Activated T-cell treated with anti-CD3 and anti-CD28 coated beads for 24 hours (primary cell): ENCODE data around the gene HS6ST1.

ENCODE experiments used
- DNase-seq: peaks from one replicate; pipeline ENCODE4 v3.0.0-alpha.2; 2020; ENCODE audit warnings: low read depth

The HS6ST1 gene

DNA sequence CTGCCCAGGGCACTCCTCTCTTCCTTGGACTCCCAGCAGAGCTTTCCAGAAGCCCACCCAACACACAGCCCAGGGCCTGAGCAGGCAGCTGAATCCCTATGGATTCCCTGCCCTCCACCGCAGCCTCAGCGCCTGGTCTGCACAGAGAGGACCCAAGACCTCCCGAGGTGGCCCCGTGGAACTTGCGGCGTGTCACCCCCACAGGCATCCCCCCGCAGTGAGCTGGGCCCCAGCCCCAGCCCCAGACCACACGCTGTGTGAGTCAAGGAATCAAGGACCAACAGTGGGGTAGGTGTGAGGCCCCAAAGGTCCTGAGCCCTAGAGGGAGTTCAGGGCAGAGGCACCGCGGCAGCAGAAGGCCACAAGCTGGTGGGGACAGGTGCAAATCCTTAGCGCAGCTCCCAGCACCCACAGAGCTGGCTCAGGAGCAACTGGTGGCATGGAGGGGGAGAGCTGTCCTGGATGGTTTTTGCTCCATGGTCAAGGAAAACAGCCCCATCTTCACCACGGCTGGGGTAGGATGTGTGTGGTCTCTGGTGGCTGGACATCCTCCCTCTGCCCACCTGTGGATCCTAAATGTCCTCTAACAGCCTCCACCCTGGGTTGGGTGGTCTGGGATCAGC is 8.5 kb downstream of the HS6ST1 start:
- no peak for DNase-seq

DNA sequence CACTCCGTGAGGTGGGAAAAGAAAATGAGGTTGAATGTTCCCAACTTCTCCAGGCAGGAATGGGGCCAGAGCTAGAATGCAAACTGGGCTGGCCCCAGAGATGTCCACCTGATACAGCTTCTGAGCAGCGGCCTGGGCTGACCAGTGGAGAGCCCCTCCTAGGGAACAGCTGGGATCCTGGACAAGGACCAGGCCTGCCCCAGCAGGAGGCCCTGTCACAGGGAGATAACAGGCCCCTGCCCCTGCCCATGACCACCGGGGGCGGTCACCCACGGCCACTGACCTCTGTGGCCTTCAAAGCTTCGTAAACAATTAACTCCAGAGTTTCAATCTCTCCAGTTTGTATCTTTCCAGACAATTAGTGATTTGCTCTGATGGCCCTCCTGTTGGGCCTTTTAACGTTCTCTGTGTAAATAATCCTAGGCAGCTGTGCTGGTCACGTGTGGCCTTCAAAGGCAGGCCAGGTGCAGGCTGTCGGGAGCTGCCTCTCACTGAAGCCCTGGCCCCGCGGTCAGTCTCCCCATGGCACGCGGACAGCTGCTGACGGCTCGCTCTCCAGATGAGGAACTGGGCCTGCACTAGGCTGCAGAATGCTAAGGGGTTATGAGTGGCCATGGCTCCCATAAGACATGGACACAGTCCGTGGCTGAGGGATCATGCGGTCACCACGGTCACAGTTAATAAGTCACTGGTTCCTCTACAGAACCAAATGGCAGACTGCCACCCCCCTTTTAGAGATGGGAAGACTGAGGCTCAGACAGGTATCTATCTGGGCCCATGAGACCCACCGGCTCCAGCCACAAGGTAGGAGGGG is 9.2 kb downstream of the HS6ST1 start:
- DNase-seq, result no peak

DNA sequence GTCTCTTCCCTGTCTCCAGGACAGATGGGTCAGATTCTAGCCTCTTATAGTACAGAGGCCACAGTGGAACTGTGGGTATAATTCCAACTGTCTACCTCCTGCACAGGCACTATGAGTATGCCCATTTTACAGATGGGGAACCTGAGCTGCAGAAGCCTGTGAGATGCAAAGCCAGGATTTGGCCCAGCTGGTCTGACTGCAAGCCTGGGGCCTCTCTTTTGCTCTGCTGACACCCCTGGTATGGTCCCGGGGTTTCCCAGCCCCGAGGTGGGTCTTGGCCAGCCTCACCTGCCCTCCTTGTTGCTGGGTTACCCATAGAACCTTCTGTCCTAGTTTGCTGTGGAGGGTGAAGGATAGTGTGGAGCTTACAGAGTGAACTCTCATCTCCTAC is 9.8 kb downstream of the HS6ST1 start:
- no peak for DNase-seq

DNA sequence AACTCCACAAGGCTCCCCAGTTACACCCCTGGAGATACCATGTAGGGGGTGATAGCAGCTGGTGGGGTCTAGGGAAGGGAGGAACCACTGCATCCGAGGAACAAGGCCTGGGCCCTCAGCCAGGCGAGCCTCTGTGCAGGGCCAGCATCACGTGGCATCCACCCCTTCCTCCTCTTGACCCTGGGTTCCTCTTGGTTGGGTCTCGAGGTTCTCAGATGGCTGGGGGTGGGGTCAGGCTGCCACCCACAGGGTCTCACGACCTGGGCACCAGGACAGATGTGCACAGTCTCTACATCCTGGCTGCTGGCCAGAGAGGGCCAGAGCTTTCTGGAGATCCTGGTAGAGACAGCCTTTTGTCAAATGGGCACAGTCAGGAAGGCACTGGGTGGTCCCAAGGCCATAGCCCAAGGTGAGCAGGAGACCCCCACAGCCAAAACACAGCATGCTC is 10.4 kb downstream of the HS6ST1 start:
- DNase-seq, result no peak

DNA sequence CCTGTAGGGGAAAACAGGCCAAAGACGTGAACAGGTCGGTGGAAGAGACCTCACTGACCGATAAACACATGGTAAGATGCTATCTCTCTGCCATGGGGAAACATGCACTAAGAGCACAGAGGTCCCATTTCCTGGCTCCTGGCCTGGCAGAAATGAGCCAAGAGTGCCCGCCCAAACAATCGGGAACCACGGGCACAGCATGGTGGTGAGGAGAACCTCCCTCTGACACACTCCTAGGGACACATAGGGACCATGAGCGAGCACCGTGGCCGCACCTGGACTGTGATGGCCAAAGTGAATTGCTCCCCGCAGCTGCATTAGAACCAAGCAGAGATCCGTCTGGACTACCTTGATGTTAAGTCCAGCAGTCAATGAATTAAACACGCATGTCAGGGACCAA is 11.1 kb downstream of the HS6ST1 start:
- DNase-seq, result no peak

DNA sequence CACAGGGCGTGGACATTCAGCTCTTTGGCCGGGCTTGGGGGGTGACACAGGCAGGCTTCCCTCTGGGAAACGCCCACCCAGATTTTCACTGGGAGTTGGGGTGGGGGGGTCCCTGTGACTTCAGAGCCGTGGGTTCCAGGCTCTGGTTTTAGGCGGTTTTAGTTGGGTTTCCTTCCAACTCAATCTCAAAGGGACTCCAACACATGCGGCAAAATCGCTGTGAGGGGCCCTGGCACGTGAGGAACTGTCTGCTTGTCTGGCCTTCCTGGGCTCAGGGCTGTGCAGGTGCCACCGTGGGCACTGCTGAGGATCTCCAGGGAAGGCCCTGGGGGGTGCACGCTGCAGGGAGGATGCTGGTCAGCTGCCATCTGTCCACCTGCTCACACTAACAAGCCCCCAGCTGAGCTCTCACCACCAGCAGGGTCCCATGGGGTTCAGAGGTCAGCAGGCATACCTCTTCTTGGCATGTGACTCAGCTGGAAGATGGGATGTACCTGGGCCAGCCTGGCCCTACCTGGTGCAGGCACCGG is 11.7 kb downstream of the HS6ST1 start:
- DNase-seq, result no peak

DNA sequence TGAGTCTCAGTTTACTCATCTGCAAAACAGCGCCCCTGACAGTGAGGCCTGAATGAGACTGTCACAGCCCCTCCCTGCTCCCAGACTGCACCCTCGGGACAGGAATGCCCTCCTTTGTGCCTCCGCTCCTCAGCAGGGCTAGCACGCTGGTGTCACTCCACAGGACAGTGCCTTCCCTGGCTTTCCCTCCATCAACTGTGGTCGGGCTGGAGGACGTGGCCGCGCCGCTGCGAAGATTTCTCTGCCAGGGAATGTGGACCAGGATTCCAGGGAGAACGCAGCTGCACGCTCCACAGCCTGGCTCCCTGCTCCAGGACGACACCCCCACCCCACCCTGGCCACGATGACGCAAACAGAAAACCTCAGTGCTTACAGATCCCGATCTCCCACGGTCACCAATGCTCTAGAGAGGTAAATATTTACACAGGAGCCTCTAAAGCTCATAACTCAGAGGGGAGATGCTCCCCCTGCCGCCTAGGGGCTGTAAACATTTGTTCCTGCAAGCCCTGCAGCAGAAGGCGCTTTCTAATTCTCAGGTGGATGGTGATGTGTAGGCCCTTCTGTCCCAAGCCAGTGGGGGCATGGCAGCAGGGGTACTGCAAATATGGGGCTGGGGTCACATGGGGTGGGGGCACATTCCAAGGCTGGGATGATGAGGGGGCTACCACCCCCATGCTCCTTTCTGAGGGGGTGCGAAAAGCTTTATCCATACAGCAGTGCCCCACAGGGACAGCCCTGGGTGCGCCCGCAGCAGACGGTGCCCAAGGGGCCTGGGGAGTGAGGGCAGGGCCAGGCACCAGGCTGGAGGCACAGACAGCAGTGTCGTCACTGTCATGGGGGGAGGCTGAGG is 12.4 kb downstream of the HS6ST1 start:
- no peak for DNase-seq

DNA sequence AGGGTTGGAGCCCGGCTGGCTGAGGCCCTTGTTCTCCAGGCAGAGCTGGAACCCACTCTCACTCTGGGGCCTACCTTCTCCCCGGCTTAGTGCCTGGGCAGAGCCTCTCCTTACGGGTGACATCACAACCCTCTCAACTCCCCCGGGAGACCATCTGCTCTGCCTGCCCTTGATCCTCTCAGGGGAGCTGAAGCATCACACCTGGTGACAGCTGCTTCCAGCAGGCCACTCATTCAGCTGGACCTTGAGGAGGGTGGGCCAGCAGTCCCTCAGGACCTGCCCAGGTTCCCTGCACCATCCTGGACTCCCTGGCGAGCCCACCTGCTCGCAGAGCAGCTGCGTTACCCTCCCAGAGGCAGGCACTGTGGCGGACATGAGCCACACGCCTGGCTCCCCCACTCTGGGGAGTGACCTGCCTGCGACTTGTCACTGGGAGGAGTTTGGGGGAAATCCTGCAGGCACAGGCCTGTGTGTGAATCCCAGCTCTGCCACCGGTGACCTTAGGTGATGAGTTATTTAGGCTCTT is 13.1 kb downstream of the HS6ST1 start:
- no peak for DNase-seq

DNA sequence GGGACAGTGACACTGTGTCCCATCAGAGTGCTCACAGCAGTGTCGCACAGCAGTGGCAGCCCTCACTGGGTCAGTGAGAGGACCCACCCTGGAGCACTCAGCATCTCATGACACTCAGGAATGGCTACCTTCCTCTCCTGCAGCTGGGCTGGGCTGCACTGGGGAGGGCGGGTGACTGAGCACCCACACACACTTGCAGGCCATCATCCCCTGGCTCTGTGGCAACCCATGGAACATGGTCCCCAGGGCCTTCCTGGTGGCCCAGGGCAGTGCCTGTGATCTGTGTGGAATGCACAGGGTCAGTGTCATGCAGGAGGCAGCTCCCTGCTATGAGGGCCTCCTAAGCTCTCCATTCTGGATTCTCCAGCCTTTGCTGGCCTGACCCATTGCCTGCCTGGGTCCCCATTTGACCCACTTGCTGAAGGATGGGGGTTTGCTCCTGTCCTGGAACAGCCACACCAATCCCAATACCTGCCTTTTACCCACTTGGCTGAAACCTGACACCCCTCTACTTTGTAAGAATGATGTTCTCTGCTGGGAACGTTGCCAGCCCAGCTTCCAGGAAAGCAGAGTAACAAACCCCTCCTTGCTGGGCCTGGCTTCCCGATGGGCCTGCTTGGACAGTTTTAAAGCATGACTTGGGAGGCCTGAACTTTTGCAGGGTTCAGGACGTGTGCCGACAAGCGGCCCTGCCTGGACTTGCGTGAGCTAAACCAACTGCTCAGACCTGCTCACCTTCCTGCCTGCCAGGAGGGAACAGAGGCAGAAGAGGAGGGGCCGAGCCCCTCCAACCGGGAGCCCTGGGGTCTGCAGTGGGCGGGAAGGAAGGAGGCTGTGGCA is 13.7 kb downstream of the HS6ST1 start:
- DNase-seq, result no peak

DNA sequence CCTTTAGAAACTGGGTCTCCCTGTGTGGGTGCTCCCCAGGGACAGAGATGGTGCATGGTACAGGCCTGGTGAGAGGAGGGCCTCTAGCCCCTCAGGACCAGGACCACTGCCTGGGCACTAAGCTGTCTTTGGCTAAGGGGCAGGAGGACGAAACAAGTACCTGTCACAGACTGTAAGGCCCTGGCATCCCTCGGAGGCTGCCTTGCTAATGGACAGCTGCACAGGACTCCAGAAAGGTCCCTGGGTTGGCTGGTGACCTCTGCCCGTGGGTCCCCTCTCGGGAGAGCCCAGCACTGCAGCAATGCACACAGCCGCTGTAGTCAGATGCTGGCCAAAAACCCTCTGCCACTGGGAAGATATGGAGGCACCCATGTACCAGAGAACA is 14.3 kb downstream of the HS6ST1 start:
- DNase-seq, result no peak

DNA sequence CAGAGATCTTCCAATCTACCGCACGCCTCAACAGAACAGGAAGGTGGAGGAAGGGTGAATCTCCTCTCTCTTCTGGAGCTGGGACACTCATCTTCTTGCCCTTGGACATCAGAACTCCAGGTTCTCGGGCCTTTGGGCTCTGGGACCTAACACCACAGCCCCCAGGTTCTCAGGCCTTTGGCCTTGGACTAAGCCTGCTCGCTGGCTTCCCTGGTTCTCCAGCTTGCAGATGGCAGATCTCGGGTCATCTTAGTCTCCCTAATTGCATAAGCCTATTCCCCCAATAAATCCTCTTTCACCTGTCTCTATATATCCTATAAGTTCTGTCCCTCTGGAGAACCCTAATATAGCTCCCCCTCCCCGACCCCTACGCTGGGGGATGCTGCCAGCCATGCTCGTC is 14.8 kb downstream of the HS6ST1 start:
- no peak for DNase-seq

DNA sequence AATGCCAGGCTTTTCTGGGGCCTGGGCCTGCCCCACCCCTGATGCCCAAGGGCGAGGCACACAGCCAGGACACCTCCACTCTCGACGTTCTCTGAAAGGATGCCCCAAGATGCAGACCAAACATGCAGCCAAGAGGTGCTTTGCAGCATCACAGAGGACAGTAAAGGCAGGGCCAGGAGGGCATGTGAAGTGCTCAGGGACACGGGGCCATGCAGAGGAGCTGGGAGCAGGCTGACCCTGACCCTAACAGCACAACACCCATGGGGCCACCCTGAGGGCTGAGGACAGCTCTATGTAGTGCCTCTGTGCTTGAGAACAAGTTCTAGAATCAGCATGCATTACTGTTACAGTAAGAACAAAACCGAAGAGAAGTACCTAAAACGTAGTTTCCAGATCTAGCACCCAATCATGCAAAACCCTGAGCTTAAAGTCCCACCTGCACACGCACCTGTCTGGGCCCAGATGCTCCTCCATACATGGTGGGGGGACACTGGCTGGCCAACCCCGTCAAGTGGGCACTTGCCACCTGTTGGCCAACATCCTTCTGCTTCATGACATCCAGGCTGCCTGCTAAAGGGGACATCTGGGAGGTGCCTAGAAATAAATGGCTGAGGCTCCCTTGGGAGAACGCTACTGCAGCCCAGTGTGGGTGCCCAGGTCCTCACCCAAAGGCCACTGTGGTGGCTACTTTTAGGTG is 15.4 kb downstream of the HS6ST1 start:
- no peak for DNase-seq

DNA sequence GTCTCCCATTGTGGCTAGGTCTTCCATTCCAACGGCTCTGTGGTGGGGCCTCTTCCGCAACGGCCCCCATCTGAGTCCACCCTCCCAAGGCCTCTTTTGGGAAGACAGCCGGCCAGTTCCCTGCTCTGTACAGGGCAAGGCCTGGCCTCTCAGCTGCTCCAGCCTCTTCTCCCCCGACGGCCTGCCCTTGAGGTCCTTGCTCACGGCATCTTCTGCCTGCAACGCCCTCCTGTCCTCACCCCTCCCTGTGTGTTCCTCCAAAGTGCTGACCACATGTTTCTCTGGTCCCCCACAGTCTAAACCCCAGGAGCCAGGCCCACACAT is 16.0 kb downstream of the HS6ST1 start:
- no peak for DNase-seq

DNA sequence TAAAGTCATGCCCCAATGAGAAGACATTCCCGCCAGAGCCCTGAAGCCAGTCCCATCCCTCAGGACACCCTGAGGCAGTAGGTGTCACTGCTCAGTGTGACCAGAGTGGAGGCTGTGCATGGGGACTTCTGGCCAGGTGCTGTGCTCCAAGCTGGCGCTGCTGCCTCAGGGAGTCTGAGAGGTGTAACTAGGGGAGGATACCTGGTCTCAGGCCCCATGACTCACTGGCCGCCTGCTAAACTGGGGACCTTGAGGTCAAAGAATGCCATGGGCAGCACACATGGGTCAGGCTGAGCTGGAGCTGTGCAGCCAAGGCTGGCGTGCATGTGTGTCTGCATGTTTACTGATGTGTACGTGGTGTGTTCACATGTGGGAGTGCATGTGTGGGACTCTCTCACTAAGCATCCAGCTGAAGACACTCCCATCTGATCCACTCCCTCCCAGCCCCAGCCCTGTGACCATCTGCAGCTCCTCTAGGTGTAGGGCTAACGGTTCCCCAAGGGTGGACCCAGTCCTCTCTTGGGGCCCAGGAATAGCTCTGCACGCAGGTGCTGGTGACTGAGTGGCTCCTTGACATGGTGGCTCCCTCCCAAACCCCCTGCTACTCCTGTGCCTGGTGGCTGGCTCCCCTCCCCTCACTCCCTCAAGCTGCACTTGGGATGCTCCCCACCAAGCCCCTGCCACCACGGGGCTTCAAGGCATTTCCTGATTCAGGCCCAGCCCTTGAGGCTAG is 16.5 kb downstream of the HS6ST1 start:
- DNase-seq, result no peak

DNA sequence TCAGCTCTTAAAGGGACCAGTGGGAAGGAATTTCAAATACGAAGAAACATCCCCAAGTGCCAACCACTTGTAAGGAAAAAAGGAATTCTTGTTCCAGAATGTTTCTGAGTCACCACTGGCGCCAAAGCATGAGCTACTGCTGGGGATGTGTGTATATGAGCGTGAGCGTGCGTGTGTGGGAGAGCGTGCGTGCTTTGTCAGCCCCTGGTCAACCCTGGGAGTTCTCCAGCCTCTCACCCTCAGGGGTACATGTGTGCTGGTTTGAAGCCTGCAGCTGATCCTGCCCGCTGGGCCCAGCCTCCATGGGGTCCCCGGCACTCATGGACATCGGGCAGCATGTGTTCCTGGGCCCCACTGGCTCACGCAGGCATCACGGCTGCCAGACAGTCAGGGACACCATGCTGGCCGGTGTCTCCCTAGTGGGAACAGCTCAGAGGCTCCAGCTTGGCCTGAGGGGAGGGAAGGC is 17.1 kb downstream of the HS6ST1 start:
- no peak for DNase-seq

DNA sequence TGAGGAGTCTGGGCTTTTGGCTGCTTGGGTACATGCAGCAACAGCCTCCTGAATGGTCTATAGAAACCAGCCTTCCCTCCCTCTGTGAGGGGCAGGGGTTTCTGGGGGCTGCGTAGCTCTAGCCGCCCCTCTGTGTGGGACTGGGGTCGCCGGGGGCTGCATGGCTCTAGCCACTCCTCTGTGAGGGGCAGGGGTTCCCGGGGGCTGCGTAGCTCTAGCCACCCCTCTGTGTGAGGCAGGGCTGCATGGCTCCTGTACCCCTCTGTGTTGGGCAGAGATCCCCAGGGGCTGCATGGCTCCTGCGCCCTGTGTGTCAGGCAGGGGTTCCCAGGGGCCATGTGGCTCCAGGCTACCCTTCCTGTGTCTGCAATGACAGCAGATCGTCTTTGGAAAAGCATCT is 17.6 kb downstream of the HS6ST1 start:
- DNase-seq, result no peak

DNA sequence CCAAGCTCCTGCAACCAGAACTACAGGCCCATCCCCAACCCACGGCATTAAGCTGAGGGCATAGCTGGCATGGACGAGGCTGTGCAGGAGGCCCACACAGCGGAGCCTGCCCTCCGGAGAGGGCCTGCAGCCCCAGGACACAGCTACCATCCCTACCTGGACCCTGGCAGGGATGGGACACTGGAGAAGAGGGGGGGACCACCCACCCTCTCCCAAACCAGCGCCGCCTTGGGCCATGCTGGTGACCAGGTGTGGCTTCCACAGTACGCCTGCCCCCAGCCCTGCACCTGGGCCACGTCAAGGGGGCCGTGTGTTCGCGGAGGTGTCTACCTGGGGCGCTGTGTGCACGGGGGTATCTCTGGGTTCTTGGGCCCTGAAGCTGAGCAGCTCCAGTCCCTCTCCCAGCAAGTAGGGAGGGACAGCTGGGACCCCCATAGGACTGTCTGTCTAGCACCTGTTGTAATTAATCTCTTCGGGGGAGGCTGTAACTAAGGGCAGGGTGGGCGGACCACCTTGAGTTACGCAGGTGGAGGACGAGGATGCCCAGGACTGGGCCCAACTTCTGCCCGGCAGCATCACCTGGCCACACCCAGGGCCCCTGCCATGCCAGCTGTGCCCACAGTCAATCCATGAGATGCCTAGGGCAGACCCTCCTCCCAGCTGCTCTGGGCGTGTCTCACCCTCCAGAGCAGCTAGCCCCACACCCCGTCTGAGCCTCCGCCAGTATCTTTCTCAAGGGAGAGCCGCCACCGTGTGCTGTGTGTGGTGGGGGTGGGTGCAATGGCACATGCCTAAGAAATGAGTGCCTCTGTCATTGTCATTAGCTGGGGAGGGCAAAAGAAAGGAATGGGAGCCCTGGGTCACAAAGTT is 18.3 kb downstream of the HS6ST1 start:
- no peak for DNase-seq

DNA sequence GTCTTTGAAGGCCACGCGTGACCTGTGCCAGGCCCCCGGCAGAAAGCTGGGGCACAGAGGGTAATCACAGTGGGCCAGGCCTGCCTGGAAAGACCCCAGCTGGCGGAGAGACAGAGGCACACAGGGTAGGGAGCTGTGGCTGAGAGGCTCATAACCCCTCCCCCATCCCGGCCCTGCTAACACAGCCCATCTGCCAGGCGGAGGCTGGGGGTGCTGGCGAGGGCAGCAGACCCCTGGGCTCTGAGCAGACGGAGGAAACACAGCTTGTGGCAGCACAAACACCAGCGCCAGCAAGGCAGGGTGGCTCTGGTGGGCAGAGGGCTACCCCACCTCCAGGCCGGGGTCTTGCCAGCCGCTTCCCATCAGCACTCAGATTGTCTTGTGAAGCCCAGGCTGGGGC is 19.0 kb downstream of the HS6ST1 start:
- DNase-seq, result no peak

DNA sequence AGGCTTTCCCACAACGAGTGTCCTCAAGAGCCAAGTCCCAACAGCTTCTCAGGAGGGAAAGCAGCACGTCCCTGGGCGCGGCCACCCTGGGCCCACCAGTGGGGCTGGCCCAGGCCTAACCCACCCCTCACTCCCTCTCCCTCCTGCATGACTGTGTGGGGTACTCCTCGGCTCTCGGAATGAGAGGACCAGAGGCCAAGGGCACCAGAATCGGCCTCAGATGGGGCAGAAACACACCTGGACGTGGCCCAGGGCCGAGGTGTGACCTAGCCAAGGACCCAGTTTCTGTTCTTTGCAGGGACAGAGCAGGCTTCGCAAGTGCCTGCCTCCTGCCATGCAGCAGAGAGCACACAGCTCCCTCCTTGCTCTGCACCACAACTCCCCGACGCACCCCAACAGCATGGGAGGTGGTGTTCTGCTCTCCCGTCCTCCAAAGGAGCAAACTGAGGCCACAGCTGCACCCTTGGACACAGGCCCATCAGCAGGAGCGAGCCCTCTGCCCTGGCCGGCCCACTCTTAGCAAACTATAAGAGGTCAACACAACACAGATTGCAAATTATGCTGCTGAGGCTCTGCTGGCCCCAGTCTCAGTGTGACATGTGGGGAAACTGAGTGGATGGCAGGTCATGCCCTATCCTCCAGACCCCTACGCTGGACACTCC is 19.7 kb downstream of the HS6ST1 start:
- no peak for DNase-seq
